Kidney (tissue), 14 donors: ENCODE measurements around the gene TTC16. TPM values are rescaled to one million over a fixed set of nuclear protein-coding genes. Genes with fewer than 3 reads are reported as not detected.
A peak's percentile ranks its signal among the peaks of the same experiment; 100 is the strongest.

Experiments
- DNase-seq, 5 donors: peaks; one replicate each; pipeline ENCODE4 v3.0.0-alpha.2; 2013 to 2020
- FAIRE-seq: peaks from 2 replicates; lab custom pipeline; 2012; peaks lifted over from hg19 to GRCh38; lab: Jason Lieb, UNC
- H3K27ac ChIP-seq, 2 donors: one replicate each; pipeline ENCODE4 v1.7.0; 2013; ENCODE audit warnings: low read depth in 2 of 2, low read length in 2 of 2, inconsistent platforms in 1 of 2
- H3K27me3 ChIP-seq: one replicate; pipeline ENCODE4 v1.7.1; 2013; ENCODE audit warnings: low read length, inconsistent platforms; ENCODE audit not compliant: control insufficient read depth, insufficient read depth
- H3K36me3 ChIP-seq, 3 donors: one replicate each; pipeline versions ENCODE4 v1.7.0 to v1.7.1; 2013; ENCODE audit warnings: low read length in 3 of 3, control low read depth in 1 of 3, inconsistent platforms in 1 of 3; ENCODE audit not compliant: insufficient read depth in 3 of 3, control insufficient read depth in 2 of 3
- H3K4me1 ChIP-seq, 3 donors: one replicate each; pipeline versions ENCODE4 v1.7.0 to v1.7.1; 2013; ENCODE audit warnings: low read length in 3 of 3, inconsistent platforms in 1 of 3, low read depth in 1 of 3; ENCODE audit not compliant: control insufficient read depth in 2 of 3, insufficient read depth in 2 of 3
- H3K4me3 ChIP-seq, 3 donors: one replicate each; pipeline versions ENCODE4 v1.7.0 to v1.8.1; 2013; ENCODE audit warnings: low read length in 3 of 3, control low read depth in 1 of 3, inconsistent platforms in 1 of 3
- H3K9ac ChIP-seq, 3 donors: one replicate each; pipeline versions ENCODE4 v1.7.0 to v1.7.1; 2013; ENCODE audit warnings: low read length in 3 of 3, control low read depth in 1 of 3, inconsistent platforms in 1 of 3
- H3K9me3 ChIP-seq, 3 donors: one replicate each; pipeline versions ENCODE4 v1.7.0 to v1.7.1; 2013; ENCODE audit warnings: low read length in 3 of 3, control low read depth in 1 of 3, inconsistent platforms in 1 of 3; ENCODE audit not compliant: control insufficient read depth in 2 of 3, insufficient read depth in 1 of 3
- intact Hi-C: fragments of 100-400 bp; cut with DNase I; formaldehyde crosslinking; loops from one replicate; pipeline ENCODE4 v1.11.1; 2022
- polyA plus RNA-seq: library from polyadenylated mRNA; stranded (reverse); fragments of 350-450 nt; fragmentation: Illumina TruSeq; extraction: RNeasy Lipid Tissue Mini Kit (QIAGEN cat#74804); gene quantifications from one replicate; pipeline ENCODE4 v1.2.3, GENCODE V29; 2014; ENCODE audit warnings: low read depth, low replicate concordance; ENCODE audit not compliant: insufficient read depth
- total RNA-seq: library from RNA; stranded (reverse); fragmentation: NEBNext Ultra II Directional; extraction: Animal tissue kit (Norgen Biotek cat#: 25700); gene quantifications from one replicate; pipeline ENCODE4 v1.2.1, GENCODE V29; 2021
- TF ChIP-seq, protein P1 (sequence below): IDR thresholded peaks from 3 replicates; pipeline ENCODE4 v1.5.1; 2012; ENCODE audit warnings: mild to moderate bottlenecking, moderate library complexity, borderline replicate concordance; ENCODE audit not compliant: insufficient read depth; ENCODE audit errors: extremely low read depth
- donor health status: control.
- donor health status: control.
- donor health status: control.
- donor health status: control.
- donor health status: control.
- donor health status: DM: yes; HTN: yes; CAD: no.
- donor health status: Normal renal cell carcinoma (clear cell type).

The TTC16 gene
- total and polyA plus RNA-seq, 2 donors from 2014 or later: 0.32 to 0.72 TPM

GRCh38 chr9:127729522-127730256 is 13.8 kb downstream of the TTC16 start:
- FAIRE-seq: no peak
- intact Hi-C loops: loop anchor here (10.0 kb wide), 1 partner anchor 135 kb away; no protein-coding TSS in a partner anchor
- TF ChIP-seq, protein P1, sequence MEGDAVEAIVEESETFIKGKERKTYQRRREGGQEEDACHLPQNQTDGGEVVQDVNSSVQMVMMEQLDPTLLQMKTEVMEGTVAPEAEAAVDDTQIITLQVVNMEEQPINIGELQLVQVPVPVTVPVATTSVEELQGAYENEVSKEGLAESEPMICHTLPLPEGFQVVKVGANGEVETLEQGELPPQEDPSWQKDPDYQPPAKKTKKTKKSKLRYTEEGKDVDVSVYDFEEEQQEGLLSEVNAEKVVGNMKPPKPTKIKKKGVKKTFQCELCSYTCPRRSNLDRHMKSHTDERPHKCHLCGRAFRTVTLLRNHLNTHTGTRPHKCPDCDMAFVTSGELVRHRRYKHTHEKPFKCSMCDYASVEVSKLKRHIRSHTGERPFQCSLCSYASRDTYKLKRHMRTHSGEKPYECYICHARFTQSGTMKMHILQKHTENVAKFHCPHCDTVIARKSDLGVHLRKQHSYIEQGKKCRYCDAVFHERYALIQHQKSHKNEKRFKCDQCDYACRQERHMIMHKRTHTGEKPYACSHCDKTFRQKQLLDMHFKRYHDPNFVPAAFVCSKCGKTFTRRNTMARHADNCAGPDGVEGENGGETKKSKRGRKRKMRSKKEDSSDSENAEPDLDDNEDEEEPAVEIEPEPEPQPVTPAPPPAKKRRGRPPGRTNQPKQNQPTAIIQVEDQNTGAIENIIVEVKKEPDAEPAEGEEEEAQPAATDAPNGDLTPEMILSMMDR: no peak

GRCh38 chr9:127730262-127730661 is 14.4 kb downstream of the TTC16 start:
- intact Hi-C loops: no loop called here
- no peaks in the 10 kb centered on the region for H3K36me3 ChIP-seq
- no peak overlapping the region for H3K4me3 ChIP-seq
- peak in 1 of 5 donors; percentile 48 for DNase-seq
- peaks cover 0 to 7% (median 7%) of the 10 kb centered on the region in 3 donors for H3K4me1 ChIP-seq
- H3K9ac ChIP-seq: no peak overlapping the region
- no peaks in the 10 kb centered on the region for H3K27me3 ChIP-seq
- no peak for FAIRE-seq
- no peaks in the 10 kb centered on the region for H3K9me3 ChIP-seq
- no peak overlapping the region for H3K27ac ChIP-seq
- TF ChIP-seq, protein P1: no peak

More at GRCh38 chr9:127729522-127730256, 13.8 kb downstream of the TTC16 start:
- Histone ChIP-seq H3K27me3 (no peaks in the 10 kb centered on the region), H3K9ac (no peak overlapping the region), H3K4me1 (peaks cover 0 to 7% (median 7%) of the 10 kb centered on the region in 3 donors), H3K27ac (no peak overlapping the region), H3K36me3 (no peaks in the 10 kb centered on the region), H3K9me3 (no peaks in the 10 kb centered on the region), H3K4me3 (no peak overlapping the region)
- no peak for DNase-seq

DNA sequence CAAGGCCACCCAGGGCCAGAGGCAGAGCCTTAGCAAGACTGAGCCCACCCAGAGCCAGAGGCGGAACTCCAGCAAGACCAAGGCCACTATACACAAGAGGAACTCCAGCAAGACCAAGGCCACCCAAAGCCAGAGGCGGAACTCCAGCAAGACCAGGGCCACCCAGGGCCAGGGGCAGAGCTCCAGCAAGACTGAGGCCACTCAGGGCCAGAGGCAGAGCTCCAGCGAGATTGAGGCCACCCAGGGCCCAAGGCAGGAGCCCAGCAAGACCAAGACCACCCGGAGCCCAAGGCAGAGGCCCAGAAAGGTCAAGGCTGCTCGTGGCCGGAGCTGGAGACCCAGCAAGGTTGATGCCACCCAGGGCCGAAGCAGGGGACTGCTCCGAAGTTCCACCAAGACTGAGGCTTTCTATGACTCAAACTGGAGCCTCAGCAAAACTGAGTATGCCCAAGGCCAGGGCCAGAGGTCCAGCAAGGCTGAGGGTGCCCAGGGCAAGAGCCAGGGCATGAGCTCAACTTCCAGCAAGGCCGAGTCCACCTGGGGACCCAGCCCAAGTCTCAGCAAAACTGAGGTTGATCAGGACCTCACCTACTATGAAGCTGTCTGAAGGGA is 15.0 kb downstream of the TTC16 start:
- TF ChIP-seq, protein P1: no peak
- no peaks in the 10 kb centered on the region for H3K36me3 ChIP-seq
- peaks cover 0 to 10% (median 7%) of the 10 kb centered on the region in 3 donors for H3K4me1 ChIP-seq
- no peaks in the 10 kb centered on the region for H3K27me3 ChIP-seq
- DNase-seq (peak in 1 of 5 donors; percentile 70), FAIRE-seq (no peak)
- no peak overlapping the region for H3K4me3 ChIP-seq
- H3K27ac ChIP-seq: no peak overlapping the region
- H3K9ac ChIP-seq: no peak overlapping the region
- intact Hi-C loops: no loop called here
- H3K9me3 ChIP-seq: no peaks in the 10 kb centered on the region
